K562 (cell line): ENCODE results near the gene SLC16A14. TPM values are rescaled to one million over a fixed set of nuclear protein-coding genes. Genes with fewer than 3 reads are reported as not detected.
A peak's percentile ranks its signal among the peaks of the same experiment; 100 is the strongest.

Experiments
- ATF7 ChIP-seq: fragments of 450-650 bp; IDR thresholded peaks from 2 replicates; pipeline ENCODE4 v1.7.1; 2014; ENCODE audit warnings: mild to moderate bottlenecking, moderate library complexity
- CAMTA2 ChIP-seq: fragments of 250-450 bp; sonication (Bioruptor Pico); conservative IDR thresholded peaks from 2 replicates; pipeline ENCODE4 v1.5.1; 2022
- CCNT2 ChIP-seq: IDR thresholded peaks from 2 replicates; pipeline ENCODE4 v1.6.1; 2011; ENCODE audit warnings: borderline replicate concordance, low read depth, mild to moderate bottlenecking, moderate library complexity, mixed read lengths, low read length; ENCODE audit not compliant: insufficient read length; ENCODE audit errors: extremely low read depth
- FOXA3 ChIP-seq, 2 experiments: fragments of 450-650 bp in 1 of 2; sonication (generic) in 1 of 2; formaldehyde crosslinking; IDR thresholded peaks in 1 of 2; conservative IDR thresholded peaks in 1 of 2; 2 replicates each; pipeline versions ENCODE4 v1.4.0 to v1.8.0; 2020 to 2022; ENCODE audit warnings: mild to moderate bottlenecking in 2 of 2, missing genetic modification reagents in 1 of 2
- HNRNPK ChIP-seq: fragments of 200-400 bp; formaldehyde crosslinking; IDR thresholded peaks from one replicate; pipeline ENCODE4 v1.6.1; 2018; ENCODE audit warnings: mild to moderate bottlenecking, low read depth, low read length; ENCODE audit not compliant: poor library complexity, severe bottlenecking
- KLF13 ChIP-seq: fragments of 450-650 bp; IDR thresholded peaks from 2 replicates; pipeline ENCODE4 v1.6.1; 2016; ENCODE audit warnings: missing genetic modification characterization, low read depth, mild to moderate bottlenecking, missing compliant biosample characterization, moderate library complexity, borderline replicate concordance
- L3MBTL2 ChIP-seq: fragments of 450-650 bp; IDR thresholded peaks from 2 replicates; pipeline ENCODE4 v1.6.1; 2016; ENCODE audit warnings: mild to moderate bottlenecking, moderate library complexity
- NEUROD1 ChIP-seq: fragments of 150-350 bp; IDR thresholded peaks from 2 replicates; pipeline ENCODE4 v1.6.1; 2014; ENCODE audit warnings: borderline replicate concordance, low read length, low read depth; ENCODE audit not compliant: partially characterized antibody
- POLR2H ChIP-seq: IDR thresholded peaks from 2 replicates; pipeline ENCODE4 v1.6.1; 2016; ENCODE audit warnings: missing genetic modification characterization, low read depth, mild to moderate bottlenecking, control low read depth, missing compliant biosample characterization, moderate library complexity
- TRIM24 ChIP-seq, 2 experiments: fragments of 450-650 bp; IDR thresholded peaks; 2 replicates each; pipeline ENCODE4 v1.6.1; 2016
- ZEB2 ChIP-seq: fragments of 450-650 bp; IDR thresholded peaks from 2 replicates; pipeline ENCODE4 v1.6.1; 2016
- ZNF232 ChIP-seq: sonication (generic); formaldehyde crosslinking; IDR thresholded peaks from 2 replicates; pipeline ENCODE4 v1.8.0; 2022; ENCODE audit warnings: mild to moderate bottlenecking, missing genetic modification reagents
- polyA plus RNA-seq, 8 experiments: library from polyadenylated mRNA; depleted of rRNA in 4 of 8; stranded (reverse) in 5 of 8; unstranded in 3 of 8; fragments of >200 nt; fragmentation: Nextera tagmentation in 2 of 8; fragmentation: Illumina TruSeq in 1 of 8; extraction: Ambion mirVana in 2 of 8; extraction: Trizol in 1 of 8; gene quantifications; 2 replicates each; pipeline versions ENCODE4 v1.2.1 to v1.2.3, GENCODE V29; 2011 to 2014; ENCODE audit warnings: inconsistent platforms in 1 of 8, missing spikeins in 1 of 8
- total RNA-seq, 7 experiments: library from RNA; depleted of rRNA in 6 of 7; stranded (reverse); fragments of >200 nt in 6 of 7; fragmentation: Illumina TruSeq in 2 of 7; extraction: Trizol in 2 of 7; gene quantifications; 2 replicates each; pipeline versions ENCODE4 v1.2.1 to v1.2.3, GENCODE V29; 2011 to 2021; ENCODE audit warnings: low replicate concordance in 1 of 7
- TF ChIP-seq, protein P1 (sequence below): sonication (generic); formaldehyde crosslinking; IDR thresholded peaks from 2 replicates; pipeline ENCODE4 v1.8.0; 2023; ENCODE audit warnings: missing genetic modification reagents, mild to moderate bottlenecking, borderline replicate concordance
- TF ChIP-seq, protein P2 (sequence below): fragments of 200-800 bp; sonication (Bioruptor generic); IDR thresholded peaks from 2 replicates; pipeline ENCODE4 v1.6.1; 2017; ENCODE audit warnings: missing genetic modification characterization, missing compliant biosample characterization
- TF ChIP-seq, protein P3 (sequence below): fragments of 450-650 bp; IDR thresholded peaks from 2 replicates; pipeline ENCODE4 v1.6.1; 2016
- TF ChIP-seq, protein P4 (sequence below): sonication (generic); formaldehyde crosslinking; IDR thresholded peaks from 2 replicates; pipeline ENCODE4 v1.9.0; 2022; ENCODE audit warnings: mild to moderate bottlenecking, missing genetic modification reagents

SLC16A14 gene
- total and polyA plus RNA-seq, 9 of the 15 experiments (the other 6 are each of a cell fraction or from before 2014, with no cell fraction given), result not detected

DNA sequence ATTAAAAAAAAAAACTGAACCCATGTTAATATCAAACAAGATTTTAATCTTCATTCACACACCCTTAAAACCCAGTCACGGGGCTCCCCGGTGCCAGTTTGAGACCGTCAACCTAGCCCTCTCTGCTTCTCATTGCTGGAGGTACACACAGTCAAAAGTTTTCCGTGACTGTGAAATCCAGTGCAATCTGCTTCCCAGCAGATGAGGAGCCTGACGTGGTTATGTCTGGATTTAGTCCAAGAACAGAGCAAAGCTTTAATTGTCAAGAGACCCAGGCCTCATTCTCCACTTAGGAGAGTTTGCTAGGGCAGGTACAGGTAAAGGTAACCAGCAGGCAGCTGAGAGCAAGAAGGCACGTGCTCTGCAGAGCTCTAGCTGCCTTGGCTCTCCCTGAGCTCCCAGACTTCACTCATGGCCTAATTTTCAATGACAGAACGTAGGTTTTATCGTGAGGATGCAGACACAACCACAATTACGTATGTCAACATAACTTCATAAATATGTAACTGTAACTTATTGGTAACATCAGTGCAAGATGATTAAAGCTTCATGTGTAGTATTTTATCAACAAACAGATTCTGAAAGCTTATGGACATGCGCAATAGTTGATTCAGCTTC, 56.3 kb downstream of the SLC16A14 start (continued):
- no peak for TF ChIP-seq POLR2H
- TF ChIP-seq HNRNPK, result no peak
- TF ChIP-seq KLF13, result no peak
- TF ChIP-seq, protein P1, sequence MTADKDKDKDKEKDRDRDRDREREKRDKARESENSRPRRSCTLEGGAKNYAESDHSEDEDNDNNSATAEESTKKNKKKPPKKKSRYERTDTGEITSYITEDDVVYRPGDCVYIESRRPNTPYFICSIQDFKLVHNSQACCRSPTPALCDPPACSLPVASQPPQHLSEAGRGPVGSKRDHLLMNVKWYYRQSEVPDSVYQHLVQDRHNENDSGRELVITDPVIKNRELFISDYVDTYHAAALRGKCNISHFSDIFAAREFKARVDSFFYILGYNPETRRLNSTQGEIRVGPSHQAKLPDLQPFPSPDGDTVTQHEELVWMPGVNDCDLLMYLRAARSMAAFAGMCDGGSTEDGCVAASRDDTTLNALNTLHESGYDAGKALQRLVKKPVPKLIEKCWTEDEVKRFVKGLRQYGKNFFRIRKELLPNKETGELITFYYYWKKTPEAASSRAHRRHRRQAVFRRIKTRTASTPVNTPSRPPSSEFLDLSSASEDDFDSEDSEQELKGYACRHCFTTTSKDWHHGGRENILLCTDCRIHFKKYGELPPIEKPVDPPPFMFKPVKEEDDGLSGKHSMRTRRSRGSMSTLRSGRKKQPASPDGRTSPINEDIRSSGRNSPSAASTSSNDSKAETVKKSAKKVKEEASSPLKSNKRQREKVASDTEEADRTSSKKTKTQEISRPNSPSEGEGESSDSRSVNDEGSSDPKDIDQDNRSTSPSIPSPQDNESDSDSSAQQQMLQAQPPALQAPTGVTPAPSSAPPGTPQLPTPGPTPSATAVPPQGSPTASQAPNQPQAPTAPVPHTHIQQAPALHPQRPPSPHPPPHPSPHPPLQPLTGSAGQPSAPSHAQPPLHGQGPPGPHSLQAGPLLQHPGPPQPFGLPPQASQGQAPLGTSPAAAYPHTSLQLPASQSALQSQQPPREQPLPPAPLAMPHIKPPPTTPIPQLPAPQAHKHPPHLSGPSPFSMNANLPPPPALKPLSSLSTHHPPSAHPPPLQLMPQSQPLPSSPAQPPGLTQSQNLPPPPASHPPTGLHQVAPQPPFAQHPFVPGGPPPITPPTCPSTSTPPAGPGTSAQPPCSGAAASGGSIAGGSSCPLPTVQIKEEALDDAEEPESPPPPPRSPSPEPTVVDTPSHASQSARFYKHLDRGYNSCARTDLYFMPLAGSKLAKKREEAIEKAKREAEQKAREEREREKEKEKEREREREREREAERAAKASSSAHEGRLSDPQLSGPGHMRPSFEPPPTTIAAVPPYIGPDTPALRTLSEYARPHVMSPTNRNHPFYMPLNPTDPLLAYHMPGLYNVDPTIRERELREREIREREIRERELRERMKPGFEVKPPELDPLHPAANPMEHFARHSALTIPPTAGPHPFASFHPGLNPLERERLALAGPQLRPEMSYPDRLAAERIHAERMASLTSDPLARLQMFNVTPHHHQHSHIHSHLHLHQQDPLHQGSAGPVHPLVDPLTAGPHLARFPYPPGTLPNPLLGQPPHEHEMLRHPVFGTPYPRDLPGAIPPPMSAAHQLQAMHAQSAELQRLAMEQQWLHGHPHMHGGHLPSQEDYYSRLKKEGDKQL, result no peak
- TF ChIP-seq CAMTA2 (CRISPR knock-in tag), result no peak
- TF ChIP-seq CCNT2, result peak; percentile 50
- TF ChIP-seq, protein P2, sequence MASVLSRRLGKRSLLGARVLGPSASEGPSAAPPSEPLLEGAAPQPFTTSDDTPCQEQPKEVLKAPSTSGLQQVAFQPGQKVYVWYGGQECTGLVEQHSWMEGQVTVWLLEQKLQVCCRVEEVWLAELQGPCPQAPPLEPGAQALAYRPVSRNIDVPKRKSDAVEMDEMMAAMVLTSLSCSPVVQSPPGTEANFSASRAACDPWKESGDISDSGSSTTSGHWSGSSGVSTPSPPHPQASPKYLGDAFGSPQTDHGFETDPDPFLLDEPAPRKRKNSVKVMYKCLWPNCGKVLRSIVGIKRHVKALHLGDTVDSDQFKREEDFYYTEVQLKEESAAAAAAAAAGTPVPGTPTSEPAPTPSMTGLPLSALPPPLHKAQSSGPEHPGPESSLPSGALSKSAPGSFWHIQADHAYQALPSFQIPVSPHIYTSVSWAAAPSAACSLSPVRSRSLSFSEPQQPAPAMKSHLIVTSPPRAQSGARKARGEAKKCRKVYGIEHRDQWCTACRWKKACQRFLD, result peak; percentile 59; the same call in 1 of the 2 replicates
- TF ChIP-seq L3MBTL2, result peak; percentile 92
- TF ChIP-seq TRIM24 (IDR thresholded peaks at IDR 0.05), result peak in 1 of 2 experiments; percentile 41; a peak in 1 of 4 replicates
- no peak for TF ChIP-seq ZNF232 (CRISPR knock-in tag)
- TF ChIP-seq FOXA3 (CRISPR knock-in tag; conservative IDR thresholded peaks at IDR 0.05 in 1 of 2, IDR thresholded peaks at IDR 0.05 in 1 of 2), result peak; percentile 67 to 76; a peak in 3 of 4 replicates
- TF ChIP-seq, protein P3, sequence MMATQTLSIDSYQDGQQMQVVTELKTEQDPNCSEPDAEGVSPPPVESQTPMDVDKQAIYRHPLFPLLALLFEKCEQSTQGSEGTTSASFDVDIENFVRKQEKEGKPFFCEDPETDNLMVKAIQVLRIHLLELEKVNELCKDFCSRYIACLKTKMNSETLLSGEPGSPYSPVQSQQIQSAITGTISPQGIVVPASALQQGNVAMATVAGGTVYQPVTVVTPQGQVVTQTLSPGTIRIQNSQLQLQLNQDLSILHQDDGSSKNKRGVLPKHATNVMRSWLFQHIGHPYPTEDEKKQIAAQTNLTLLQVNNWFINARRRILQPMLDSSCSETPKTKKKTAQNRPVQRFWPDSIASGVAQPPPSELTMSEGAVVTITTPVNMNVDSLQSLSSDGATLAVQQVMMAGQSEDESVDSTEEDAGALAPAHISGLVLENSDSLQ, result peak; percentile 38; the same call in 1 of the 2 replicates
- TF ChIP-seq NEUROD1, result no peak
- TF ChIP-seq, protein P4, sequence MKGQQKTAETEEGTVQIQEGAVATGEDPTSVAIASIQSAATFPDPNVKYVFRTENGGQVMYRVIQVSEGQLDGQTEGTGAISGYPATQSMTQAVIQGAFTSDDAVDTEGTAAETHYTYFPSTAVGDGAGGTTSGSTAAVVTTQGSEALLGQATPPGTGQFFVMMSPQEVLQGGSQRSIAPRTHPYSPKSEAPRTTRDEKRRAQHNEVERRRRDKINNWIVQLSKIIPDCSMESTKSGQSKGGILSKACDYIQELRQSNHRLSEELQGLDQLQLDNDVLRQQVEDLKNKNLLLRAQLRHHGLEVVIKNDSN (CRISPR knock-in tag), result peak; percentile 64
- TF ChIP-seq ATF7, result peak; percentile 76
- TF ChIP-seq ZEB2, result peak; percentile 90
